BLaER1 treated with 17β-estradiol and CSF1 and Interleukin-3, amounts not matched to agents 10 nM and 100 nM (cell line): Measurements from ENCODE around the gene PRRT1B.

Source experiments
- H3K27ac ChIP-seq, 11 experiments: shearing (Covaris generic); formaldehyde crosslinking; 2 replicates each; pipeline ENCODE4 v1.8.1; 2022
- H3K27me3 ChIP-seq, 11 experiments: shearing (Covaris generic); formaldehyde crosslinking; 2 replicates each; pipeline ENCODE4 v1.8.1; 2022
- H3K36me3 ChIP-seq, 11 experiments: shearing (Covaris generic); formaldehyde crosslinking; 2 replicates each; pipeline ENCODE4 v1.8.1; 2022
- H3K4me1 ChIP-seq, 10 experiments: shearing (Covaris generic); formaldehyde crosslinking; 2 replicates each; pipeline ENCODE4 v1.8.1; 2022
- H3K4me2 ChIP-seq, 11 experiments: shearing (Covaris generic); formaldehyde crosslinking; 2 replicates each; pipeline ENCODE4 v1.8.1; 2022
- H3K4me3 ChIP-seq, 10 experiments: shearing (Covaris generic); formaldehyde crosslinking; 2 replicates each; pipeline ENCODE4 v1.8.1; 2022
- H3K9ac ChIP-seq, 11 experiments: shearing (Covaris generic); formaldehyde crosslinking; 2 replicates each; pipeline ENCODE4 v1.8.1; 2022
- H3K9me3 ChIP-seq, 11 experiments: shearing (Covaris generic); formaldehyde crosslinking; replicated peaks in 1 of 11; 2 replicates each; pipeline ENCODE4 v1.8.1; 2022
- H4K20me1 ChIP-seq, 11 experiments: shearing (Covaris generic); formaldehyde crosslinking; 2 replicates each; pipeline ENCODE4 v1.8.1; 2022
- Cebpa-rat ChIP-seq, 11 experiments: shearing (Covaris generic); IDR thresholded peaks; 2 replicates each; pipeline ENCODE4 v1.8.1; 2022

Gene PRRT1B

GRCh38 chr9:131608493-131609037 lies 63.2 kb downstream of the PRRT1B start:
- H3K4me2 ChIP-seq = peak overlapping the region; percentile 9 to 56 (median 29); a peak in 12 of 22 replicates
- H3K4me1 ChIP-seq = peaks cover 39 to 83% (median 50%) of the 10 kb centered on the region in 10 experiments
- TF ChIP-seq Cebpa-rat (IDR thresholded peaks at IDR 0.05) = no peak
- peaks cover 0 to 91% (median 24%) of the 10 kb centered on the region in 11 experiments; a peak in 13 of 22 replicates for H4K20me1 ChIP-seq
- no peaks in the 10 kb centered on the region for H3K9me3 ChIP-seq
- no peak overlapping the region for H3K4me3 ChIP-seq
- peak overlapping the region in 3 of 11 experiments; percentile 4 to 21 (median 15); a peak in 2 of 22 replicates for H3K27ac ChIP-seq
- peaks cover 80 to 100% (median 98%) of the 10 kb centered on the region in 11 experiments for H3K36me3 ChIP-seq
- peak overlapping the region in 8 of 11 experiments; percentile 1 to 32 (median 4); a peak in 5 of 22 replicates for H3K9ac ChIP-seq
- H3K27me3 ChIP-seq = no peaks in the 10 kb centered on the region
